ENCODE data around the gene ALPL.

Gene ALPL

DNA sequence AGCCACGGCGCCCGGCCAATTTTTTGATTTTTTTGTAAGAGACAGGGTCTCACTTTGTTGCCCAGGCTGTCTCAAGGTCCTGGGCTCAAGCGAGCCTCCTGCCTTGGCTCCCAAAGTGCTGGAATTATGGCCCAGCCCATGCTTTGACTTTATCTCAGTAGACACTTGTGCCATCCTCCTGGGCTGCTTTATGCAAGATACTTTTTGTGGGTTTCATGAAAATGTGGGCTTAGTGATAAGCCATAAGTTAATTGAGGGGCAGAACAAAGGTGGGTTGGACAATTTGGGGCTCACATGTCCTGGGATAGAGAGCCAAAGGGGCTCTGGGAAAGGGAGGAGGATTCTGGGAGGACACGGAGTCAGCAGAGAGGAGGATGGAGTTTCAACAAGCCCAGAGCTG lies 22.0 kb downstream of the ALPL start:
- Mint-ChIP-seq H3K27me3 (ENCODE audit: low read depth) (peaks cover 7% of the 10 kb centered on the region), H3K4me3 (no peak overlapping the region), H3K9me3 (no peaks in the 10 kb centered on the region), H3K27ac (no peak overlapping the region), H3K36me3 (ENCODE audit: low read depth) (no peaks in the 10 kb centered on the region), H3K4me1 (ENCODE audit: low read depth) (no peaks in the 10 kb centered on the region)
- no peak for DNase-seq (ENCODE audit: low spot score)

DNA sequence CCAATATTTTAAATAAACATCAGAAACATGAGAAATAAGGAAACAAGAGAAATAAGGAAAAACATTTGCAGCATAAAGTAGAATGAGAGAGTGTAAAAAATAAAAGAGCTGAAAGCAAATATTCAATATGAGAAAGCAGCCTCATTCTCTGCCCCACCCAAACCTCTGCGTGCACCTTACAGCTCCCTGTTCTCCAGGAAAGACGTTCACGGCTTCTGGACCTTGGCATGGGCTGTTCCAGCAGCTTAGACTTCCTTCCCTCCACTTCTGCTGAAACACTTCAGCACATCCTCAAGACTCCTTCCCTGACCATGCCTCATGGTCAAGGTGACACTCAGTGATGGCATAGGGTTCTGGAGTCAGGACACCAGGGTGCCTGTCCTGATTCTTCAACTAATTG lies 23.3 kb downstream of the ALPL start:
- H3K27ac Mint-ChIP-seq: no peak overlapping the region
- no peaks in the 10 kb centered on the region for H3K9me3 Mint-ChIP-seq
- H3K4me1 Mint-ChIP-seq (ENCODE audit: low read depth): no peaks in the 10 kb centered on the region
- DNase-seq (ENCODE audit: low spot score): no peak
- H3K36me3 Mint-ChIP-seq (ENCODE audit: low read depth): no peaks in the 10 kb centered on the region
- no peak overlapping the region for H3K4me3 Mint-ChIP-seq
- H3K27me3 Mint-ChIP-seq (ENCODE audit: low read depth): peaks cover 7% of the 10 kb centered on the region

DNA sequence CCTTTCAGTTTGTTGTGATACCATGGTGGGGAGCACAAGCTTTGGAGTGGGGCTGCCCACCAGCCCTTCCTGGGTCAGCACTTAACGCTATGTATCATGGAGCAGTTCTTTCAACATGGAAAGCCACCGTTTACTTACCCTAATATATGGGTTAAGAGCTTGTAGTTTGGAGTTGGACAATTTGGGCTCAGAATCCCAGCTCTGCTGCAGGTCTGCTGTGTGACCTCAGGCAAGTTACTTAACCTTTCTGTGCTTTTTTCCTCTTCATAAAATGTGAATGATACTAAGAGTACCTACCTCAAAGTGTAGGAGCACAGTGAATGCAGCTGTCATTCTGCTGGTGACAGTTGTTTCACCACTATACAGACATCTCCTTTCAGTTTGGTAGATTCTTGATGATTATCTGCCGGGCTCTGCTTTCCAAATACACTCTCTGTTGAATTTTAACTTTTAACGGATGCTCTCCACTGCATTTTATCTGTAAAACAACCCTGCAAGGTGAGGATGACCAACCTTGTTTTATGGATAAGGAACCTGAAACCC lies 23.8 kb downstream of the ALPL start:
- no peak for DNase-seq (ENCODE audit: low spot score)
- Mint-ChIP-seq H3K4me1 (ENCODE audit: low read depth) (no peaks in the 10 kb centered on the region), H3K4me3 (no peak overlapping the region), H3K27me3 (ENCODE audit: low read depth) (peaks cover 11% of the 10 kb centered on the region), H3K36me3 (ENCODE audit: low read depth) (no peaks in the 10 kb centered on the region), H3K27ac (no peak overlapping the region), H3K9me3 (no peaks in the 10 kb centered on the region)

DNA sequence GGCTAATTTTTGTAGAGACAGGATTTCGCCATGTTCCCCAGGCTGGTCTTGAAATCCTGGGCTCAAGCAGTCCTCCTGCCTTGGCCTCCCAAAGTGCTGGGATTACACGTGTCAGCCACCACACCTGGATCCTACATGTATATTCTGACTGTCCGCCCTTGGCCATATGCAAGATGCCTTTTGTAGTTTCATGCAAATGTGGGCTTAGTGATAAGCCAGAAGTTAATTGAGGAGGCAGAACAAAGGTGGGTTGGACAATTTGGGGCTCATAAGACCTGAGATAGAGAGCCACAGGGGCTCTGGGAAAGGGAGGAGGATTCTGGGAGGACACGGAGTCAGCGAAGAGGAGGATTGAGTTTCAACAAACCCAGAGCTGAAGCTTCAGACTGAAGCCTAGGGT lies 24.9 kb downstream of the ALPL start:
- Mint-ChIP-seq H3K36me3 (ENCODE audit: low read depth) (no peaks in the 10 kb centered on the region), H3K27ac (no peak overlapping the region), H3K4me1 (ENCODE audit: low read depth) (no peaks in the 10 kb centered on the region), H3K4me3 (no peak overlapping the region), H3K9me3 (no peaks in the 10 kb centered on the region), H3K27me3 (ENCODE audit: low read depth) (peaks cover 16% of the 10 kb centered on the region)
- no peak for DNase-seq (ENCODE audit: low spot score)

DNA sequence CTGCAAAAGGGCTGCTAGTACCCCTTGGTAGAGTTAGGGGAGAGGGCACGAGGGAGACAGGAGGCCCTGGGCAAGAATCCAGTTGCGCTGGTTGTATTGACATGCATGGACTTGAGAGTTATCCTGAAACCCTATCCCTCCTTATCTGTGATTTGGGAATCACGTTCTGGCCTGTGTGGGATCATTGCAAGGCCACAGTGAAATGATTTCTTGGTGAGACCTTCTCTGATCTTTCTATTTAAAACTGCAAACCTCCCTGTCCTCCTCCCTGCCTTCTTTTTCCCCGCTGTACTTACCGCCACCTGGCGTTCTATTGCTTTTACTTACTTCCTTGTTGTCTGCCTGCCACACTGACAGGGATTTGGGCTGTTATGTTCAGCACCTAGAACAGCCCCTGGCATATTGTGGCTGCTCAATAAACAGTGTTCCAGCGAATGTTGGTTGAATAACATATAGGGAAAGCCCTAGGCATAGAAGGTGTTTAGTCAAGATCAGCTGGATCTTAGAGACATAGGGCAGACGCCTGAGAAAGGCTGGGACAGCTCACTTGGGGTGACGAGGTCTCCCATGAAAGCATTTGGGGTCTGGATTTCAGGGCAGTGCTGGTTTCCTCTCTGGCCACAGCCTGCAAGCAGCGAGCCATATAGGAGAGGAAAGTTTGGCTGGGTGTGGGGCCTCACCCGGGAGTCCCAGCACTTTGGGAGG lies 25.6 kb downstream of the ALPL start:
- no peaks in the 10 kb centered on the region for H3K9me3 Mint-ChIP-seq
- H3K4me3 Mint-ChIP-seq: no peak overlapping the region
- no peaks in the 10 kb centered on the region for H3K36me3 Mint-ChIP-seq (ENCODE audit: low read depth)
- DNase-seq (ENCODE audit: low spot score): no peak
- no peaks in the 10 kb centered on the region for H3K4me1 Mint-ChIP-seq (ENCODE audit: low read depth)
- peaks cover 19% of the 10 kb centered on the region for H3K27me3 Mint-ChIP-seq (ENCODE audit: low read depth)
- no peak overlapping the region for H3K27ac Mint-ChIP-seq

DNA sequence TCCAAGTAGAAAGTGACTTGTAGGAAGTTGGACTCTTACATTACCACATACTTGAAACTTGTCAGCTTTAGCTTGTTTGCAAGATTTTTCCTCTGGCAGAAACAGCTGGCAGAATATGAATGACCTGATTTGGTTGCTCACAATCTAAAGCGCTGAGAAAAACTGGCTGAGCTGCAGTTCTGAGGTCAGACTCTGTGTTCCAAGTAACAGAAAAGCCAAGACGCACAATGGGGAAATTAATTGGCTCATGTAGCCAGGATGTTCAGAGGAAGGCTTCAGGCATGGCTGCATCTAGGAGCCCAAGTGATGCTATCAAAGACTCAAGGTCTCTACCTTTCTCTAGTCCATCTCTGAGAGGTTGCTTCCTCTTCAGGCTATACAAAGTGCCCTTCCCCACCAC lies 27.0 kb downstream of the ALPL start:
- no peak overlapping the region for H3K4me3 Mint-ChIP-seq
- H3K4me1 Mint-ChIP-seq (ENCODE audit: low read depth): no peaks in the 10 kb centered on the region
- H3K36me3 Mint-ChIP-seq (ENCODE audit: low read depth): no peaks in the 10 kb centered on the region
- peaks cover 21% of the 10 kb centered on the region for H3K27me3 Mint-ChIP-seq (ENCODE audit: low read depth)
- no peak for DNase-seq (ENCODE audit: low spot score)
- H3K9me3 Mint-ChIP-seq: no peaks in the 10 kb centered on the region
- no peak overlapping the region for H3K27ac Mint-ChIP-seq

DNA sequence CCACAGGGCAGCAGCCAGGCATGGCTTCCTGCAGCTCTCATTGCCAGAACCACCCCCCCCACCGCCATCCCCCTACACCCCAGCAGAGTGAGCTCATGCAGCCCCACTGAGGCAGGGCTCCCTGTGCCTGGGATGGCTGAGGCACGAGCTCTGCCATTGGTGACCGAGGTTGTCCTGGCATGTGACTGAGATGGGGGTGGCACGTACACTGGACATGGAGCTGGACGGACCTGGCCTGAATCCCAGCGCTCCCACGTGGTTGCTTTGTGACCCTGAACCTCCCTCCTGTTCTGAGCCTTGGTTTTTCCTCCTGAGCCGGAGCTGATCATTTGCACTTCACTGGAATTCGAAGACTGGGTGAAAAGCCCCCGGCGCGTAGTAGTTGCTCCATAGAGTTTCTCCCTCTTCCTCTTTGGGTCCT lies 28.3 kb downstream of the ALPL start:
- Mint-ChIP-seq H3K9me3 (no peaks in the 10 kb centered on the region), H3K27me3 (ENCODE audit: low read depth) (peaks cover 19% of the 10 kb centered on the region), H3K36me3 (ENCODE audit: low read depth) (no peaks in the 10 kb centered on the region)

DNA sequence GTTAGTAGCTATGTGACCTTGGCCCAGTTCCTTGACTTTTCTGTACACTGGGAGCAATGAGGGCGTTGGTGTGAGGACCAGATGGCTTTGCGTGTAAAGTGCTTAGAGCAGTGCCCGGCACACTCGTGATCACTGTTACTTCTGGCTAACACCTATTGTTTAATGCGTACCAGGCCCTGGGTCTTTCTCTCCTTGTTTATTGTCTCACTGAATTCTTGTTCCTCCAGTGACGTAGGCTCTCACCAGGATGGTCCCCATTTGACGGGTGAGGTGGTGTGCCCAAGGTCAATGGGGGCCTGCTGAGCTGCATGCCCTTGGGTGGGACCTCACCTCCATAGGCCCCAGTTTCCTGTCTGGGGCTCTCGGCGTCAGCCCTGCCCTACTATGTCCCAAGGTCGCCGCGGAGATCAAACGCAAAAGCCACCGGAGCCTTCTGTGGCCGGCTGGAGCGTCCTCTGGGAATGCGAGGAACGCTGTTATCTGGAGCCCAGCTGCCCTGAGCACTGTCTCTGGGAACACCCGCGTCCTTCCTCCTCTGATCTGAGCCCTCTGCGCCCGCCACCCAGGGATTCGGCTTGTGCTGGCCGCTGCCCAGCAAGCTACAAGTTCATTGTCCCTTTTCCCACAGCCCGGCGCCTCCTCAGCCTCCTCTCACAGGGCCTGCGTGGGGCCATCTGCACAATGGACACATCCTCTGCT lies 28.9 kb downstream of the ALPL start:
- no peaks in the 10 kb centered on the region for H3K4me1 Mint-ChIP-seq (ENCODE audit: low read depth)

More for the DNA sequence above, 28.3 kb downstream of the ALPL start:
- DNase-seq (ENCODE audit: low spot score): no peak
- no peaks in the 10 kb centered on the region for H3K4me1 Mint-ChIP-seq (ENCODE audit: low read depth)
- H3K27ac Mint-ChIP-seq: no peak overlapping the region
- no peak overlapping the region for H3K4me3 Mint-ChIP-seq

DNA sequence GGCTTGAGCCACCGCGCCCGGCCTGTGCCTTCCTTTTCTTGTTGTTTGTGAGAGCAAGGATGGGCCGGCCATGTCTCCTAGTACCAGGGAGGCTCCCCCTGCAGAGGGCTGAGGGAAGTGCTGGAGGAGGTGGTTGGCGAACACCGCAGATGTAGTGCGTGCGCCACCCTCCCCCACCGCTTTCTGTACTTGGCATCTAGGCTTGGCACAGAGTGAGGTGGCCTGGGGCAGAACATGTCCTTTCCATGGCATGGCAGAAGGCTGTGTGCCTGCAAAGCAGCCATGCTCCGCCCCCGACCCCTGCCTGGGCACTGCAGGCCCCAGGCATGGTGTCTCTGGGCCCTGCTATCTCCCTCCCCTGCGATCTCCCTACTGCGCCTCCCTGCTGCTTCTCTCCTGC lies 30.7 kb downstream of the ALPL start:
- H3K4me1 Mint-ChIP-seq (ENCODE audit: low read depth): no peaks in the 10 kb centered on the region

More for the DNA sequence above, 28.9 kb downstream of the ALPL start:
- Mint-ChIP-seq H3K36me3 (ENCODE audit: low read depth) (no peaks in the 10 kb centered on the region), H3K27ac (no peak overlapping the region), H3K27me3 (ENCODE audit: low read depth) (peaks cover 19% of the 10 kb centered on the region), H3K9me3 (no peaks in the 10 kb centered on the region), H3K4me3 (no peak overlapping the region)
- DNase-seq (ENCODE audit: low spot score): no peak

DNA sequence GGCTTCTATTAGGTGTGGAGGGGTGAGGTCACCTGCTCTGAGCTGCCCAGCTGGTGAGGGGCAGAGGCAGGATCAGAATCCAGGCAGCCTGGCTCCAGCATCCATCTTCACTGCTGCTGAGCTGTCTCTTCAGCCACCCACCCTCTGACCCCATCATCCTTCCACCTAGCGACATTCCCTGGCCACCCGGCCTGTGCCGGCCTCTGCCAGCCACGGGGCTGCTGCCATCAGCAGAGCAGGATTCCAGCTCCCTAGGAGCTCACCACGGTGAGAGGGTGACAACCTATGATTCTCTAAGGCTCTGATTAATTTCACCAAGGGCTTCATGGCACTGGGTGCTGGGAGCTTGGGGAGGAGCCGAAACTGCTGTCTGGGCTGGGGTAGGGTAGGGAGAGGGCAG lies 32.1 kb downstream of the ALPL start:
- Mint-ChIP-seq H3K27me3 (ENCODE audit: low read depth) (peaks cover 17% of the 10 kb centered on the region), H3K4me1 (ENCODE audit: low read depth) (no peaks in the 10 kb centered on the region), H3K27ac (no peak overlapping the region), H3K4me3 (no peak overlapping the region), H3K36me3 (ENCODE audit: low read depth) (no peaks in the 10 kb centered on the region), H3K9me3 (no peaks in the 10 kb centered on the region)
- DNase-seq (ENCODE audit: low spot score): no peak

More for the DNA sequence above, 30.7 kb downstream of the ALPL start:
- Mint-ChIP-seq H3K27me3 (ENCODE audit: low read depth) (peaks cover 17% of the 10 kb centered on the region), H3K36me3 (ENCODE audit: low read depth) (no peaks in the 10 kb centered on the region), H3K4me3 (no peak overlapping the region), H3K27ac (no peak overlapping the region), H3K9me3 (no peaks in the 10 kb centered on the region)
- no peak for DNase-seq (ENCODE audit: low spot score)

DNA sequence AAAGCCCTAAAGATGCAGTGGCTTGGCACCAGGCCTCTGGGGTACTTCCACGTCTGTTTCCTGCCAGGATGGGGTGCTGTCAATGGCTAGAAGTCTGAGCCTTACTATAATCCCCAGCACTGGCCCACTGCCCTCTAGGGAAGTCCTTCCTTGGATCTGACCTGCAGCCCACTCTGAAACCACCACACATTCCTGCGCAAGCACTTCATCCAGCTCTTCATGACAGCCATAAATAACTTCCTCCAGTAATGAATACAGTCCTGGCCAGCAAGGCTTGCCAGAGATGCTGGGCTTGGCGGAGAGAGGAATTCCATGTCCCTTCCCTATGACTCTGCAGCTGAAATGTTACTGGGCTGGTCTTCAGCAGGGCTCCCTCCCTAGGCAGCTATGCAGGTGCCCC lies 32.6 kb downstream of the ALPL start:
- no peak for DNase-seq (ENCODE audit: low spot score)
- Mint-ChIP-seq H3K27ac (no peak overlapping the region), H3K4me3 (no peak overlapping the region), H3K27me3 (ENCODE audit: low read depth) (peaks cover 17% of the 10 kb centered on the region), H3K36me3 (ENCODE audit: low read depth) (no peaks in the 10 kb centered on the region), H3K4me1 (ENCODE audit: low read depth) (no peaks in the 10 kb centered on the region), H3K9me3 (no peaks in the 10 kb centered on the region)

DNA sequence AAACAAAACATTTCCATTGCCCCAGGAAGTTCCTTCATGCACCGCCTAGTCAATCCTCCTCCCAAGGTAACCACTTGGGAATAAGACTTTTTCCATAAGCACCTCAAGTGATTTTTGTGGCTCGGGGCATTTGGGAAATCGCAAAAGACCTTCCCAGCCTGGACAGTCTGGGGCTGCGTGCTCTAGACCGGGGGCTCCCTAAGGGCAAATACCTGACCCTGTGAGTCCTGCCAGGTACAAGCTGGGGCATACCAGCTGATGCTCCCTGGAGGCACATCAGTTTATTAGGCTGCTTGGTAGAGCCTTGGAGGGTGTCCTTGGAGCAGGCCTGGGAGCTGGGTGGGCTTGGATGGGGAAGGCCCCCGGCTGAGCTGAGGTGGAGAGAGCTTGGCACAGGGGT lies 34.4 kb downstream of the ALPL start:
- Mint-ChIP-seq H3K9me3 (no peaks in the 10 kb centered on the region), H3K27me3 (ENCODE audit: low read depth) (peaks cover 13% of the 10 kb centered on the region), H3K27ac (no peak overlapping the region), H3K4me1 (ENCODE audit: low read depth) (no peaks in the 10 kb centered on the region), H3K36me3 (ENCODE audit: low read depth) (no peaks in the 10 kb centered on the region), H3K4me3 (no peak overlapping the region)
- DNase-seq (ENCODE audit: low spot score): no peak

DNA sequence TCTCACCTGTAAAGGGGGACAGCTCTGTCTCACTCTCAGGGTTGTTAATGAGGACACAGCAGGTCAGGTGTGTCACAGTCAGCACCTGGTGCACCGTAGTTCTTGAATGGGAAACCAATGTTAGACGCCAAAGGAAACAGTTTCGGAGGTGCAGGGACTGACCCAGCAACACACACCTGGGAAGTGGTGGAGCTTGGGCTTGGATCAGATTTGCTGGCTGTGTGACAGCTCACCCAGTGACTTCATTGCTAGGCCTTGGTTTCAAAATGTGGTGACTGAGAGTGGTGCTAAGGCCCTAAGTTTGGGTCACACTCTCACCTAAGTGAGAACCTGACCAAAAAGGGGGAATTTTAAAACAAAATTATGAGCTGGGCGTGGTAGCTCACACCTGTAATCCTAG lies 34.9 kb downstream of the ALPL start:
- DNase-seq (ENCODE audit: low spot score): no peak
- H3K36me3 Mint-ChIP-seq (ENCODE audit: low read depth): no peaks in the 10 kb centered on the region
- peaks cover 9% of the 10 kb centered on the region for H3K27me3 Mint-ChIP-seq (ENCODE audit: low read depth)
- no peak overlapping the region for H3K4me3 Mint-ChIP-seq
- no peaks in the 10 kb centered on the region for H3K9me3 Mint-ChIP-seq
- H3K4me1 Mint-ChIP-seq (ENCODE audit: low read depth): no peaks in the 10 kb centered on the region
- H3K27ac Mint-ChIP-seq: no peak overlapping the region

DNA sequence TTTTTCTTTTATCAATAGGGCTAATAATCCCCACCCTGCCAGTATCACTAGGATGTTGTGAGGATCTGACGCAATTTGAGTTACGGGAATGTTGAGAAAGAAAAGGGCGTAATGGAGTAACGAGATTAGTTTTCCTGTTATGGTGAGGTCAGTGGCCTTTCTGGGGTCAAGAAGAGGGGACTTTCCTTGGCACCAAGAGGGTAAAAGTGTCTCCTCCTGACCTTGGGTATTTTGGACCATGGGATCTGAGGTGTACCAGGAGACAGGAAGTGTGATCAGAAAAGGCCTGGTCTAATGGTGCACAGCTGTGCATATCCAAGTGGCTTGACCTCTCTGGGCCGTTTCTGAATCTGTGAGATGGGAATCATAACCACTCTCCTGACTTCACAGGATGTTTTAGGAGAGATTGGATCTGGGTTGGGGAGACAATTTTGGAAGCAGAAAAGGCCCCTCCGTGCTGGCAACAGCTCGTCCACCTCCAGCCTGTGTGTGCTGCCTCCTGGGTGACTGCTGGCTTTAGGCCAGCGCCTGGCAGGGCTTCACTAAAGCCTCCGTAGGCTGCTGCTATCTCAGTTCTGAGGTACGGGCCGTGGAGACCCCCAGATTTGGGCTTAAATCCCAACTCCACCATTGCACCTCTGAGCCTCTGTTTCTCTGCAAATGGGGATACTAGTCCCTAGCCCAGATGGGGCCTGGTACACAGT lies 37.1 kb downstream of the ALPL start:
- H3K27ac Mint-ChIP-seq: no peak overlapping the region

More for the DNA sequence above, 37.1 kb downstream of the ALPL start:
- Mint-ChIP-seq H3K36me3 (ENCODE audit: low read depth) (no peaks in the 10 kb centered on the region), H3K9me3 (no peaks in the 10 kb centered on the region), H3K27me3 (ENCODE audit: low read depth) (peaks cover 7% of the 10 kb centered on the region), H3K4me3 (no peak overlapping the region), H3K4me1 (ENCODE audit: low read depth) (no peaks in the 10 kb centered on the region)
- no peak for DNase-seq (ENCODE audit: low spot score)

All from T-helper 2 cell treated with Interferon-gamma antibody and Interleukin-4, amounts not matched to agents 5 μg/mL and 100 μg/mL, for 36 hours (primary cell).